Measurements from ENCODE around the gene VARS1. TPM values are rescaled to one million over a fixed set of nuclear protein-coding genes. Genes with fewer than 3 reads are reported as not detected.

VARS1 gene
- total RNA-seq, 1 experiment from 2014 or later, result 89.8 TPM

DNA sequence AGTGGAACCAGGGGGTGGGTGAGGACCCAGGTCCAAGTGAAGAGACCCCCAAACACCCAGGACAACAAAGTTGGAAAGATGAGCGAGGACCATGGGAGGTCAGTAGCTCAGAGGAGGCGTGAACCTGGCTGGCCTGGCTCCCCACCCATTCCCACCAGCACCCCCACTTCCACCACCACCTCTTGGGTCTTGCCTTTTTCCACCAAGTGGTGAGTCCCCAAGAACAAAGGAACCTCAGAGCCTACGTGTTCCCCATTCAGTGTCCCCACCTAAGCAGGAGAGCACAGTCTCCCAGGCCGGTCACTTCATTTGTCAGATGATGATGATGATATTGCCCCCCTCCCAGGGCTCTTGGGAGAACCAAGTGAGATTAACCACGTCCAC, 17.9 kb downstream of the VARS1 start:
- ChIA-PET POLR2A (ENCODE audit: unreplicated experiment) (interaction anchor here (0.6 to 0.9 kb wide), 2 partner anchors 18 to 1520 kb away, joined by 3 read pairs; partner anchors contain the start of gene VARS1), CTCF (interaction anchor here (0.6 kb wide), 1 partner anchor 32 kb away, joined by 4 read pairs; no protein-coding TSS in a partner anchor)
- Histone ChIP-seq H3K4me1 (ENCODE audit: insufficient read depth, low read length) (peaks cover 29% of the 10 kb centered on the region), H3K27me3 (ENCODE audit: low read length) (no peaks in the 10 kb centered on the region), H3K36me3 (ENCODE audit: low read depth, low read length) (peaks cover 40% of the 10 kb centered on the region; the same call in 1 of the 2 replicates), H3K4me2 (ENCODE audit: low read length) (peak overlapping the region; percentile 79), H3K4me3 (ENCODE audit: low read length) (no peak overlapping the region), H4K20me1 (ENCODE audit: low read length) (no peaks in the 10 kb centered on the region), H3K9me2 (replicated peaks; ENCODE audit: low read length) (no peaks in the 10 kb centered on the region), H3K9me3 (ENCODE audit: low read length) (no peaks in the 10 kb centered on the region), H2AFZ (ENCODE audit: low read length) (no peak overlapping the region), H3K27ac (ENCODE audit: low read length) (peak overlapping the region; percentile 69), H3F3A (ENCODE audit: low read length, unreplicated experiment) (peaks cover 3% of the 10 kb centered on the region), H3K79me2 (ENCODE audit: low read length) (no peaks in the 10 kb centered on the region), H3K9ac (ENCODE audit: low read length) (no peak overlapping the region)
- BruUV-seq (replicated peaks), result no TSS peak
- DNase-seq (no peak), ATAC-seq (no peak)
- no peak for TF ChIP-seq EZH2phosphoT487 (IDR thresholded peaks at IDR 0.05; ENCODE audit: borderline replicate concordance, low read length)
- TF ChIP-seq, protein P1, sequence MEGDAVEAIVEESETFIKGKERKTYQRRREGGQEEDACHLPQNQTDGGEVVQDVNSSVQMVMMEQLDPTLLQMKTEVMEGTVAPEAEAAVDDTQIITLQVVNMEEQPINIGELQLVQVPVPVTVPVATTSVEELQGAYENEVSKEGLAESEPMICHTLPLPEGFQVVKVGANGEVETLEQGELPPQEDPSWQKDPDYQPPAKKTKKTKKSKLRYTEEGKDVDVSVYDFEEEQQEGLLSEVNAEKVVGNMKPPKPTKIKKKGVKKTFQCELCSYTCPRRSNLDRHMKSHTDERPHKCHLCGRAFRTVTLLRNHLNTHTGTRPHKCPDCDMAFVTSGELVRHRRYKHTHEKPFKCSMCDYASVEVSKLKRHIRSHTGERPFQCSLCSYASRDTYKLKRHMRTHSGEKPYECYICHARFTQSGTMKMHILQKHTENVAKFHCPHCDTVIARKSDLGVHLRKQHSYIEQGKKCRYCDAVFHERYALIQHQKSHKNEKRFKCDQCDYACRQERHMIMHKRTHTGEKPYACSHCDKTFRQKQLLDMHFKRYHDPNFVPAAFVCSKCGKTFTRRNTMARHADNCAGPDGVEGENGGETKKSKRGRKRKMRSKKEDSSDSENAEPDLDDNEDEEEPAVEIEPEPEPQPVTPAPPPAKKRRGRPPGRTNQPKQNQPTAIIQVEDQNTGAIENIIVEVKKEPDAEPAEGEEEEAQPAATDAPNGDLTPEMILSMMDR (conservative IDR thresholded peaks at IDR 0.05; ENCODE audit: low read depth, low read length), result no peak
- TF ChIP-seq EZH2 (IDR thresholded peaks at IDR 0.05; ENCODE audit: low read length, unreplicated experiment), result no peak
- intact Hi-C loops (cut with micrococcal nuclease), result no loop called here

DNA sequence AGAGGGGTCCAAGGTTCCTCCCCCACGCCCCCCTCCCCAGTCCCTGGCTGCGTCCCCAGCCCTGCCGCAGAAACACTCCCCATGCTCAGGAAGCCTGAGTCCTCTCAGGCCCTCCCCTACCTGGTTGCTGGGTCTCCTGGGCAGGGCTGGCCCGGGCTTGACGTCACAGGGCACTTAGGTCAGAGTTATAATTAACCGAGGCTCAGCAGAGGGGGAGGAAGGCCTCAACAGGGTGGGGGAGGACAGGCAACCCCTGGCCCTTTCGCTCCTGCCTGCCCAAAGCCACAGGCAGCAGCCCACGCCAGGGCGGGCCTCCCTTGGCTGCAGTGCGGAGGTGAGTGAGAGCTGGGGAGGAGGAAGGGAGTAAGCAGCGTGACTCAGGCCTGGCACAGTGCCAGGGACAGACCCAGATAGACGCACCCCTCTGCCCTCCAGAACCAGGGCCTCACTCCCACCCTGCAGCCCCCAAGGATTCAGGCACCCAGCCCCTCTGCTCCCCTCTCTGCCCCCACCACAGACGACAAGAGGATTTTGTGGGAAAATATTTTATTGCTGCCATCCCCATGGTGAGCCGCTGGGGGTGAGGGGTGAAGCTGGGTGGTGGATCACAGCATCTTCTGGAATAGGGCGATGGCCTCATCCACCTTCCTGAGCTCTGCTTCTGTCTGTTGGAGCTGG, 18.4 kb downstream of the VARS1 start, which contains the start of gene VWA7:
TSS of gene VWA7 (minus strand) at position 340 of the 678 bp plus-strand sequence. CDS start 549 bp downstream, outside the sequence.
- H4K20me1 ChIP-seq (ENCODE audit: low read length), result no peaks in the 10 kb centered on the region
- H3K9me3 ChIP-seq (ENCODE audit: low read length), result no peaks in the 10 kb centered on the region
- intact Hi-C loops (cut with micrococcal nuclease), result no loop called here
- H3K9me2 ChIP-seq (replicated peaks; ENCODE audit: low read length), result no peaks in the 10 kb centered on the region
- peak; percentile 79 for ATAC-seq
- peak within 1 kb of the TSS; percentile 43 for H3K4me3 ChIP-seq (ENCODE audit: low read length)
- H3K27me3 ChIP-seq (ENCODE audit: low read length), result no peaks in the 10 kb centered on the region
- ChIA-PET POLR2A (ENCODE audit: unreplicated experiment) (interaction anchor here (0.6 to 0.9 kb wide), 2 partner anchors 18 to 1521 kb away, joined by 3 read pairs; partner anchors contain the start of gene VARS1), CTCF (interaction anchor here (0.6 kb wide), 2 partner anchors 12 to 31 kb away, joined by 4 read pairs; no protein-coding TSS in a partner anchor)
- H3F3A ChIP-seq (ENCODE audit: low read length, unreplicated experiment), result peaks cover 3% of the 10 kb centered on the region
- no peaks in the 10 kb centered on the region for H3K79me2 ChIP-seq (ENCODE audit: low read length)
- DNase-seq, result peak; percentile 88
- peak within 1 kb of the TSS; percentile 69 for H3K27ac ChIP-seq (ENCODE audit: low read length)
- H3K9ac ChIP-seq (ENCODE audit: low read length), result peak within 1 kb of the TSS; percentile 50
- H2AFZ ChIP-seq (ENCODE audit: low read length), result no peak within 1 kb of the TSS
- H3K36me3 ChIP-seq (ENCODE audit: low read depth, low read length), result peaks cover 35% of the 10 kb centered on the region; the same call in 1 of the 2 replicates
- TF ChIP-seq, protein P1 (conservative IDR thresholded peaks at IDR 0.05; ENCODE audit: low read depth, low read length), result no peak
- TF ChIP-seq EZH2phosphoT487 (IDR thresholded peaks at IDR 0.05; ENCODE audit: borderline replicate concordance, low read length) (no peak), EZH2 (IDR thresholded peaks at IDR 0.05; ENCODE audit: low read length, unreplicated experiment) (no peak)
- peak within 1 kb of the TSS; percentile 79 for H3K4me2 ChIP-seq (ENCODE audit: low read length)
- no TSS peak for BruUV-seq (replicated peaks)
- peaks cover 29% of the 10 kb centered on the region for H3K4me1 ChIP-seq (ENCODE audit: insufficient read depth, low read length)

All from PC-3 (cell line).